WTC11 (cell line): Measurements from ENCODE around the gene FAM89B. TPM values are rescaled to one million over a fixed set of nuclear protein-coding genes. Genes with fewer than 3 reads are reported as not detected.

Experiments
- ATAC-seq: fragments of 200-7000 bp; cut with Tn5 transposase; 2 replicates; pipeline ENCODE4 v1.10.0; 2021; ENCODE audit warnings: mild to moderate bottlenecking, moderate library complexity
- CTCF ChIA-PET: fragments of 300-600 bp; sonication (Branson Sonifier 250); formaldehyde crosslinking; loops from one replicate; lab custom pipeline; 2021; ENCODE audit warnings: antibody characterized with exemption; lab: Charles Lee
- POLR2A ChIA-PET: fragments of 350-600 bp; sonication (Branson Sonifier 250); formaldehyde crosslinking; loops from one replicate; lab custom pipeline; 2021; ENCODE audit warnings: antibody characterized with exemption; lab: Charles Lee
- DNase-seq: peaks from one replicate; pipeline ENCODE4 v3.0.0; 2021; ENCODE audit warnings: low spot score
- H3K27ac Mint-ChIP-seq: 2 replicates; pipeline ENCODE4 v1.8.0; 2021; ENCODE audit warnings: mixed read lengths
- H3K27me3 Mint-ChIP-seq: 2 replicates; pipeline ENCODE4 v1.8.0; 2021; ENCODE audit warnings: low read depth, mild to moderate bottlenecking, moderate library complexity, mixed read lengths
- H3K36me3 Mint-ChIP-seq: 2 replicates; pipeline ENCODE4 v1.8.0; 2021; ENCODE audit warnings: mixed read lengths
- H3K4me1 Mint-ChIP-seq: 2 replicates; pipeline ENCODE4 v1.8.0; 2022; ENCODE audit warnings: mixed read lengths
- H3K4me3 Mint-ChIP-seq: 2 replicates; pipeline ENCODE4 v1.8.0; 2021; ENCODE audit warnings: mild to moderate bottlenecking, moderate library complexity, mixed read lengths
- H3K9me3 Mint-ChIP-seq: 2 replicates; pipeline ENCODE4 v1.8.0; 2021; ENCODE audit warnings: mixed read lengths
- ATF1 ChIP-seq: sonication (generic); formaldehyde crosslinking; IDR thresholded peaks from 2 replicates; pipeline ENCODE4 v1.8.1; 2023; ENCODE audit warnings: mild to moderate bottlenecking, moderate library complexity, missing genetic modification reagents
- ETV6 ChIP-seq: sonication (generic); formaldehyde crosslinking; IDR thresholded peaks from 2 replicates; pipeline ENCODE4 v1.8.1; 2022; ENCODE audit warnings: mild to moderate bottlenecking, missing genetic modification reagents
- FOXJ3 ChIP-seq: sonication (generic); formaldehyde crosslinking; IDR thresholded peaks from 2 replicates; pipeline ENCODE4 v1.9.0; 2021; ENCODE audit warnings: missing genetic modification reagents, mild to moderate bottlenecking, borderline replicate concordance
- GRHL2 ChIP-seq: fragments of 250-450 bp; sonication (Bioruptor Pico); IDR thresholded peaks from 2 replicates; pipeline ENCODE4 v1.8.0; 2022; ENCODE audit warnings: mild to moderate bottlenecking, moderate library complexity; ENCODE audit not compliant: insufficient replicate concordance, severe bottlenecking
- NFATC4 ChIP-seq: fragments of 250-450 bp; sonication (Bioruptor Pico); IDR thresholded peaks from 2 replicates; pipeline ENCODE4 v1.9.0; 2021; ENCODE audit warnings: mild to moderate bottlenecking
- SMAD4 ChIP-seq: sonication (generic); formaldehyde crosslinking; IDR thresholded peaks from 2 replicates; pipeline ENCODE4 v1.8.0; 2022; ENCODE audit warnings: mild to moderate bottlenecking, missing genetic modification reagents
- ZBTB21 ChIP-seq: sonication (generic); formaldehyde crosslinking; IDR thresholded peaks from 2 replicates; pipeline ENCODE4 v1.8.1; 2023; ENCODE audit warnings: mild to moderate bottlenecking, missing genetic modification reagents, borderline replicate concordance
- ZNF671 ChIP-seq: fragments of 250-450 bp; sonication (Bioruptor Pico); IDR thresholded peaks from 2 replicates; pipeline ENCODE4 v1.8.0; 2021; ENCODE audit warnings: mild to moderate bottlenecking
- total RNA-seq: library from RNA; stranded (reverse); gene quantifications from 3 replicates; pipeline ENCODE4 v1.2.3, GENCODE V29; 2021
- TF ChIP-seq, protein P1 (sequence below): sonication (generic); formaldehyde crosslinking; IDR thresholded peaks from 2 replicates; pipeline ENCODE4 v1.8.0; 2023; ENCODE audit warnings: missing genetic modification reagents, mild to moderate bottlenecking, borderline replicate concordance
- TF ChIP-seq, protein P2 (sequence below): sonication (generic); formaldehyde crosslinking; IDR thresholded peaks from 2 replicates; pipeline ENCODE4 v1.8.0; 2022; ENCODE audit warnings: mild to moderate bottlenecking, missing genetic modification reagents
- TF ChIP-seq, protein P3 (sequence below): sonication (generic); formaldehyde crosslinking; IDR thresholded peaks from 2 replicates; pipeline ENCODE4 v1.8.0; 2022; ENCODE audit warnings: mild to moderate bottlenecking, missing genetic modification reagents
- TF ChIP-seq, protein P4 (sequence below): fragments of 250-450 bp; sonication (Bioruptor Pico); IDR thresholded peaks from 2 replicates; pipeline ENCODE4 v1.9.0; 2021; ENCODE audit warnings: mild to moderate bottlenecking
- TF ChIP-seq, protein P5 (sequence below): sonication (generic); formaldehyde crosslinking; conservative IDR thresholded peaks from 2 replicates; pipeline ENCODE4 v1.8.1; 2022; ENCODE audit warnings: mild to moderate bottlenecking, missing genetic modification reagents
- TF ChIP-seq, protein P6 (sequence below): sonication (generic); formaldehyde crosslinking; IDR thresholded peaks from 2 replicates; pipeline ENCODE4 v1.8.0; 2022; ENCODE audit warnings: mild to moderate bottlenecking, missing genetic modification reagents
- TF ChIP-seq, protein P7 (sequence below): sonication (generic); formaldehyde crosslinking; IDR thresholded peaks from 2 replicates; pipeline ENCODE4 v1.8.0; 2022; ENCODE audit warnings: mild to moderate bottlenecking, missing genetic modification reagents
- TF ChIP-seq, protein P8 (sequence below): fragments of 250-450 bp; sonication (Bioruptor Pico); IDR thresholded peaks from 2 replicates; pipeline ENCODE4 v1.9.0; 2021; ENCODE audit warnings: mild to moderate bottlenecking

Gene FAM89B
- total RNA-seq, 1 experiment from 2014 or later: 13.3 TPM

DNA sequence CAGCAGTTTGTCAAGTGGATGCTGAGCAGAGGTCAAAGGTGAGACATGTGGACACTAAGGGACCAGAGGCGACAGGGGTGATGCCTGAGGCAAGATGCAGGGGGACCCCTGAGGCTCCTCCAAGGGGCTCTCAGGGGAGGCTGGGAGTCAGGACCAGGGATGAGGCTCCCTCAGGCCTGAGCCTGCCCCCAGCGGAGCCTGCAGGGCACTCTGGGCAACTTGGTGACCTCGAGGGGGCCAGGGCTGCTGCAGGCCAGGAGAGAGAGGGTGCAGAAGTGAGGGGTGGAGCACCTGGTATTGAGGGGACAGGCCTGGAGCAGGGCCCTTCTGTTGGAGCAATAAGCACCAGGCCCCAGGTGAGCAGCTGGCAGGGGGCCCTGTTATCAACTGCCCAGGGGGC lies 9.6 kb downstream of the FAM89B start:
- TF ChIP-seq, protein P1, sequence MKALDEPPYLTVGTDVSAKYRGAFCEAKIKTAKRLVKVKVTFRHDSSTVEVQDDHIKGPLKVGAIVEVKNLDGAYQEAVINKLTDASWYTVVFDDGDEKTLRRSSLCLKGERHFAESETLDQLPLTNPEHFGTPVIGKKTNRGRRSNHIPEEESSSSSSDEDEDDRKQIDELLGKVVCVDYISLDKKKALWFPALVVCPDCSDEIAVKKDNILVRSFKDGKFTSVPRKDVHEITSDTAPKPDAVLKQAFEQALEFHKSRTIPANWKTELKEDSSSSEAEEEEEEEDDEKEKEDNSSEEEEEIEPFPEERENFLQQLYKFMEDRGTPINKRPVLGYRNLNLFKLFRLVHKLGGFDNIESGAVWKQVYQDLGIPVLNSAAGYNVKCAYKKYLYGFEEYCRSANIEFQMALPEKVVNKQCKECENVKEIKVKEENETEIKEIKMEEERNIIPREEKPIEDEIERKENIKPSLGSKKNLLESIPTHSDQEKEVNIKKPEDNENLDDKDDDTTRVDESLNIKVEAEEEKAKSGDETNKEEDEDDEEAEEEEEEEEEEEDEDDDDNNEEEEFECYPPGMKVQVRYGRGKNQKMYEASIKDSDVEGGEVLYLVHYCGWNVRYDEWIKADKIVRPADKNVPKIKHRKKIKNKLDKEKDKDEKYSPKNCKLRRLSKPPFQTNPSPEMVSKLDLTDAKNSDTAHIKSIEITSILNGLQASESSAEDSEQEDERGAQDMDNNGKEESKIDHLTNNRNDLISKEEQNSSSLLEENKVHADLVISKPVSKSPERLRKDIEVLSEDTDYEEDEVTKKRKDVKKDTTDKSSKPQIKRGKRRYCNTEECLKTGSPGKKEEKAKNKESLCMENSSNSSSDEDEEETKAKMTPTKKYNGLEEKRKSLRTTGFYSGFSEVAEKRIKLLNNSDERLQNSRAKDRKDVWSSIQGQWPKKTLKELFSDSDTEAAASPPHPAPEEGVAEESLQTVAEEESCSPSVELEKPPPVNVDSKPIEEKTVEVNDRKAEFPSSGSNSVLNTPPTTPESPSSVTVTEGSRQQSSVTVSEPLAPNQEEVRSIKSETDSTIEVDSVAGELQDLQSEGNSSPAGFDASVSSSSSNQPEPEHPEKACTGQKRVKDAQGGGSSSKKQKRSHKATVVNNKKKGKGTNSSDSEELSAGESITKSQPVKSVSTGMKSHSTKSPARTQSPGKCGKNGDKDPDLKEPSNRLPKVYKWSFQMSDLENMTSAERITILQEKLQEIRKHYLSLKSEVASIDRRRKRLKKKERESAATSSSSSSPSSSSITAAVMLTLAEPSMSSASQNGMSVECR: no peak
- TF ChIP-seq ETV6 (CRISPR knock-in tag) (no peak), FOXJ3 (CRISPR knock-in tag) (no peak), ATF1 (no peak), SMAD4 (CRISPR knock-in tag) (no peak), ZNF671 (CRISPR knock-in tag) (no peak), GRHL2 (CRISPR knock-in tag) (no peak), NFATC4 (CRISPR knock-in tag) (no peak), ZBTB21 (no peak)
- TF ChIP-seq, protein P2, sequence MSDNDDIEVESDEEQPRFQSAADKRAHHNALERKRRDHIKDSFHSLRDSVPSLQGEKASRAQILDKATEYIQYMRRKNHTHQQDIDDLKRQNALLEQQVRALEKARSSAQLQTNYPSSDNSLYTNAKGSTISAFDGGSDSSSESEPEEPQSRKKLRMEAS: no peak
- TF ChIP-seq, protein P3, sequence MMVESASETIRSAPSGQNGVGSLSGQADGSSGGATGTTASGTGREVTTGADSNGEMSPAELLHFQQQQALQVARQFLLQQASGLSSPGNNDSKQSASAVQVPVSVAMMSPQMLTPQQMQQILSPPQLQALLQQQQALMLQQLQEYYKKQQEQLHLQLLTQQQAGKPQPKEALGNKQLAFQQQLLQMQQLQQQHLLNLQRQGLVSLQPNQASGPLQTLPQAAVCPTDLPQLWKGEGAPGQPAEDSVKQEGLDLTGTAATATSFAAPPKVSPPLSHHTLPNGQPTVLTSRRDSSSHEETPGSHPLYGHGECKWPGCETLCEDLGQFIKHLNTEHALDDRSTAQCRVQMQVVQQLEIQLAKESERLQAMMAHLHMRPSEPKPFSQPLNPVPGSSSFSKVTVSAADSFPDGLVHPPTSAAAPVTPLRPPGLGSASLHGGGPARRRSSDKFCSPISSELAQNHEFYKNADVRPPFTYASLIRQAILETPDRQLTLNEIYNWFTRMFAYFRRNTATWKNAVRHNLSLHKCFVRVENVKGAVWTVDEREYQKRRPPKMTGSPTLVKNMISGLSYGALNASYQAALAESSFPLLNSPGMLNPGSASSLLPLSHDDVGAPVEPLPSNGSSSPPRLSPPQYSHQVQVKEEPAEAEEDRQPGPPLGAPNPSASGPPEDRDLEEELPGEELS (CRISPR knock-in tag): no peak
- TF ChIP-seq, protein P4, sequence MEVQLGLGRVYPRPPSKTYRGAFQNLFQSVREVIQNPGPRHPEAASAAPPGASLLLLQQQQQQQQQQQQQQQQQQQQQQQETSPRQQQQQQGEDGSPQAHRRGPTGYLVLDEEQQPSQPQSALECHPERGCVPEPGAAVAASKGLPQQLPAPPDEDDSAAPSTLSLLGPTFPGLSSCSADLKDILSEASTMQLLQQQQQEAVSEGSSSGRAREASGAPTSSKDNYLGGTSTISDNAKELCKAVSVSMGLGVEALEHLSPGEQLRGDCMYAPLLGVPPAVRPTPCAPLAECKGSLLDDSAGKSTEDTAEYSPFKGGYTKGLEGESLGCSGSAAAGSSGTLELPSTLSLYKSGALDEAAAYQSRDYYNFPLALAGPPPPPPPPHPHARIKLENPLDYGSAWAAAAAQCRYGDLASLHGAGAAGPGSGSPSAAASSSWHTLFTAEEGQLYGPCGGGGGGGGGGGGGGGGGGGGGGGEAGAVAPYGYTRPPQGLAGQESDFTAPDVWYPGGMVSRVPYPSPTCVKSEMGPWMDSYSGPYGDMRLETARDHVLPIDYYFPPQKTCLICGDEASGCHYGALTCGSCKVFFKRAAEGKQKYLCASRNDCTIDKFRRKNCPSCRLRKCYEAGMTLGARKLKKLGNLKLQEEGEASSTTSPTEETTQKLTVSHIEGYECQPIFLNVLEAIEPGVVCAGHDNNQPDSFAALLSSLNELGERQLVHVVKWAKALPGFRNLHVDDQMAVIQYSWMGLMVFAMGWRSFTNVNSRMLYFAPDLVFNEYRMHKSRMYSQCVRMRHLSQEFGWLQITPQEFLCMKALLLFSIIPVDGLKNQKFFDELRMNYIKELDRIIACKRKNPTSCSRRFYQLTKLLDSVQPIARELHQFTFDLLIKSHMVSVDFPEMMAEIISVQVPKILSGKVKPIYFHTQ (CRISPR knock-in tag): no peak
- TF ChIP-seq, protein P5, sequence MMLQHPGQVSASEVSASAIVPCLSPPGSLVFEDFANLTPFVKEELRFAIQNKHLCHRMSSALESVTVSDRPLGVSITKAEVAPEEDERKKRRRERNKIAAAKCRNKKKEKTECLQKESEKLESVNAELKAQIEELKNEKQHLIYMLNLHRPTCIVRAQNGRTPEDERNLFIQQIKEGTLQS (CRISPR knock-in tag): no peak
- TF ChIP-seq, protein P6, sequence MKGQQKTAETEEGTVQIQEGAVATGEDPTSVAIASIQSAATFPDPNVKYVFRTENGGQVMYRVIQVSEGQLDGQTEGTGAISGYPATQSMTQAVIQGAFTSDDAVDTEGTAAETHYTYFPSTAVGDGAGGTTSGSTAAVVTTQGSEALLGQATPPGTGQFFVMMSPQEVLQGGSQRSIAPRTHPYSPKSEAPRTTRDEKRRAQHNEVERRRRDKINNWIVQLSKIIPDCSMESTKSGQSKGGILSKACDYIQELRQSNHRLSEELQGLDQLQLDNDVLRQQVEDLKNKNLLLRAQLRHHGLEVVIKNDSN (CRISPR knock-in tag): no peak
- TF ChIP-seq, protein P7, sequence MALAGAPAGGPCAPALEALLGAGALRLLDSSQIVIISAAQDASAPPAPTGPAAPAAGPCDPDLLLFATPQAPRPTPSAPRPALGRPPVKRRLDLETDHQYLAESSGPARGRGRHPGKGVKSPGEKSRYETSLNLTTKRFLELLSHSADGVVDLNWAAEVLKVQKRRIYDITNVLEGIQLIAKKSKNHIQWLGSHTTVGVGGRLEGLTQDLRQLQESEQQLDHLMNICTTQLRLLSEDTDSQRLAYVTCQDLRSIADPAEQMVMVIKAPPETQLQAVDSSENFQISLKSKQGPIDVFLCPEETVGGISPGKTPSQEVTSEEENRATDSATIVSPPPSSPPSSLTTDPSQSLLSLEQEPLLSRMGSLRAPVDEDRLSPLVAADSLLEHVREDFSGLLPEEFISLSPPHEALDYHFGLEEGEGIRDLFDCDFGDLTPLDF (CRISPR knock-in tag): no peak
- TF ChIP-seq, protein P8, sequence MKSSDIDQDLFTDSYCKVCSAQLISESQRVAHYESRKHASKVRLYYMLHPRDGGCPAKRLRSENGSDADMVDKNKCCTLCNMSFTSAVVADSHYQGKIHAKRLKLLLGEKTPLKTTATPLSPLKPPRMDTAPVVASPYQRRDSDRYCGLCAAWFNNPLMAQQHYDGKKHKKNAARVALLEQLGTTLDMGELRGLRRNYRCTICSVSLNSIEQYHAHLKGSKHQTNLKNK (CRISPR knock-in tag): no peak
- Mint-ChIP-seq H3K27ac (no peak overlapping the region), H3K4me3 (no peak overlapping the region), H3K9me3 (no peaks in the 10 kb centered on the region), H3K27me3 (peaks cover 69% of the 10 kb centered on the region), H3K36me3 (no peaks in the 10 kb centered on the region), H3K4me1 (peaks cover 9% of the 10 kb centered on the region)
- ATAC-seq: no peak
- DNase-seq: no peak
- CTCF ChIA-PET: no interaction called here
- POLR2A ChIA-PET: no interaction called here
